ENCODE data around the gene IQCH.

- TF ChIP-seq CTCF (IDR thresholded peaks at IDR 0.05): no peak
- no peak for TF ChIP-seq POLR2A (IDR thresholded peaks at IDR 0.05)
- TF ChIP-seq EP300 (IDR thresholded peaks at IDR 0.05): no peak
Observed at GRCh38 chr15:67369359-67369998, 114.9 kb downstream of the IQCH start.
